CD4-positive, alpha-beta T cell treated with Interleukin-15 for 1 hour (primary cell): ENCODE data around the gene ATF6B.
"Not testable (repeated sequence)": the region's sequence is repeated elsewhere in the genome, so short reads cannot be mapped to it uniquely, and the experiment has no call there.

Source experiments
- DNase-seq: peaks from one replicate; pipeline ENCODE4 v3.0.0-alpha.2; 2020

The ATF6B gene

GRCh38 chr6:32102255-32102654, 25.8 kb downstream of the ATF6B start:
- DNase-seq = no peak

GRCh38 chr6:32100251-32100650, 27.8 kb downstream of the ATF6B start:
- DNase-seq = not testable (repeated sequence)

DNA sequence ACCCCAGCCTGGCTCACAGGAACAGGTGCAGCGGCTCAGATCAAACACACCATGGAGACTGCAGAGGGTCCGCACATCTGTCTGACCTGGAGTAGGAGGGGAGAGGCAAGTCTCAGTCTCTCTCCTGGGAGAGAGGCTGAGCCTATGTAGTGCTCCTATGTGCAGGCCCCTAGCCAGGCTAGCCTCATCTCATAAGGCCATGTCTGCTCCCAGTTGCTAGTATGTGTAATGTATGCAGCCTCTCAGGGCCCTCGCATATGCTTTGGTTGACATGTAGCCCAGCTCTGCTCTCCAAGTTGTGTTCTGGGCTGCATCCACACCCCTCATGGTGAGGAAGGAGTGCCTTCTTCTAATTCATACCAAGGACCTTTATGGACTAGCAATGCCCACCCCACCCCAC, 30.7 kb downstream of the ATF6B start:
- DNase-seq = no peak

DNA sequence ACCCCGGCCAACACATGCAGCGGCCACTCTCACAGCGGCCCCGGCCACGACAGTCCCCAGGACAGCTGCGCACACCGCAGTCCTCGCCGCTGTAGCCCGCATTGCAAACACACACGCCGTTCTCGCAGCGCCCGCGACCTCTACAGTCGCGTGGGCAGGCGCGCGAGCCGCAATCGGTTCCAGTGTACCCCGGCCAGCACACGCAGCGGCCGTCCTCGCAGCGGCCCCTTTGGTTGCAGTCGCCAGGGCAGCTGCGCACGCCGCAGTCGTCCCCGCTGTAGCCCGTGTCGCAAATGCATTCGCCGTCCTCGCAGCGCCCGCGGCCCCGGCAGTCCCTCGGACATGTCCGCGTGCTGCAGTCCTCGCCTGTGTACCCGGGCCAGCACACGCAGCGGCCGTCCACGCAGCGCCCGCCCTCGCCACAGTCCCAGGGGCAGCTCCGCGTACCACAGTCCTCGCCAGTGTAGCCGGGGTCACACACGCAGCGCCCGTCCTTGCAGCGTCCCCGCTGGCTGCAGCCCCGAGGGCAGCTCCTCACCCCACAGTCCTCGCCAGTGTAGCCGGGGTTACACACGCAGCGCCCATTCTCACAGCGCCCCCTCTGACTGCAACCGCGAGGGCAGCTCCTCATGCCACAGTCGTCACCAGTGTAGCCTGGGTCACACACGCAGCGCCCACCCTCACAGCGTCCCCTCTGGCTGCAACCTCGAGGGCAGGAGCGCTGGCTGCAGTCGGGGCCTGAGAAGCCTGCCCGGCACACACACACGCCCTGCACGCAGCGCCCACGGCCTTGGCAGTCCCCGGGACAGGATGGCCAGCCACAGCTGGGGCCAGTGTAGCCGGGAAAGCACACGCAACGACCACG, 31.4 kb downstream of the ATF6B start:
- DNase-seq = no peak

GRCh38 chr6:32096087-32096393, 32.0 kb downstream of the ATF6B start:
- DNase-seq = no peak

DNA sequence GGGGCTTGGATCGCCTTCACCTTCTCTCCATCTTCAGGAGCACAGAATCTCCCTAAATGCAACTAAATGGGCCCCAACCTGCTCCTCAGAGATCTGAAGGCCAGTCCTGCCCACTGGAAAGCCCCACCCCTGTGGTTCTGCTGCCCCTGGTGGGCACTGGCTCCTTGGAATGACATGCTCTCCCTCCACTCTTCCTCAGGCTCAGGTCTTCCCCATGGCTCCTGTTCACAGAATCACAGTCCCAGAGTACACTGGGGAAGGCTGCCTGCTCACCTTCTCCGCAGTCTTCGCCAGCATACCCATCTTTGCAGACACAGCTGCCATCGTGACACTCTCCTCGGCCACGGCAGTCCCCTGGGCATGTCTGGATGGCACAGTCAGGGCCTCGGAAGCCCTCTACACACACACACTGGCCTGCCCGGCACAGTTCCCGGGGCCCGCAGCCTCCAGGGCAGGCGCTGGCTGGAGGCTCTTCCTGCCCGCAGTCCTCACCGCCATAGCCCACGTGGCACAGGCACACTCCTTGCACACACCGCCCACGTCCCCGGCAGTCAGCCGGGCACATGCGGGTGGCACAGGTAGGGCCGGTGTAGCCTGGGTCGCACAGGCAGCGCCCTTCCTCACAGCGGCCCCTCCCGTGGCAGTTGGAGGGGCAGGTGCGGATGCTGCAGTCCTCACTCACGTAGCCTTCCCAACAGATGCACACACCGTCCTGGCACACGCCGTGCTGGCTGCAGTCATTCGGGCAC, 32.5 kb downstream of the ATF6B start:
- DNase-seq = no peak

GRCh38 chr6:32092760-32093497, 35.1 kb downstream of the ATF6B start:
- no peak for DNase-seq

DNA sequence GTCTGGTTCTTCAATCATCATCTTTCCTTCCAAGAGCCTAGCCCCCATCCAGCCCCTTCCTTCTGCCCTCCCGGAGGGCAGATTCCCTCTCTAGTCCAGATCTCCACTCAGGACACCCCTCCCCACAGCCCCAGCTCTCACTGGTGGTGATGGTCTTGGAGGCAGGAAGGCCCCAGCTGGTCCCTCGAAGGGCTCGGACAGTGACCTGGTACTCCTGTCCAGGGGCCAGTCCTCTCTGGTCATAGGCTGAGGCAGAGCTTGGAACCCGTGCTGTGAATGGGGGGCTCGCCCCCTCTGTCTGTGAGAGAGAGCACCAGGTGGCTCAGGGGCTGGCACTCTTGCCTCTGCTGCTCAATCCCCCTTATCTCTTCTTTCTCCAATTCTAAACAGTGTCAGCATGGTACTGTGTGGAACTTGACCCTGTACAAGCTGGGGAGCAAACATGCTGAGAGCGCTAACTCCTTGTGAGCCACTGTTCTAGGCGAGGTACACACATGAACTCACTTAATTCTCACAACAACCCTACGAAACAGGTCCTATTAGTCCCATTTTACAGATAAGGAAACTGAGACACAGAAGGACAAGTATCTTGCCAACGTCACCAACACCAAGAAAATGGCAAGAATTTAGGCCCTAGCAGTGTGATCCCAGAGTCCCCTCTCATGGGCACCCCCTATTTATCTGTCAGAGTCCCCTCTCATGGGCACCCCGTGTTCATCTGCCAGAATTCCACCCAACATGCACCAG, 38.8 kb downstream of the ATF6B start:
- no peak for DNase-seq

- DNase-seq = no peak
These were observed 39.5 kb downstream of the ATF6B start for GRCh38 chr6:32088487-32089049.

DNA sequence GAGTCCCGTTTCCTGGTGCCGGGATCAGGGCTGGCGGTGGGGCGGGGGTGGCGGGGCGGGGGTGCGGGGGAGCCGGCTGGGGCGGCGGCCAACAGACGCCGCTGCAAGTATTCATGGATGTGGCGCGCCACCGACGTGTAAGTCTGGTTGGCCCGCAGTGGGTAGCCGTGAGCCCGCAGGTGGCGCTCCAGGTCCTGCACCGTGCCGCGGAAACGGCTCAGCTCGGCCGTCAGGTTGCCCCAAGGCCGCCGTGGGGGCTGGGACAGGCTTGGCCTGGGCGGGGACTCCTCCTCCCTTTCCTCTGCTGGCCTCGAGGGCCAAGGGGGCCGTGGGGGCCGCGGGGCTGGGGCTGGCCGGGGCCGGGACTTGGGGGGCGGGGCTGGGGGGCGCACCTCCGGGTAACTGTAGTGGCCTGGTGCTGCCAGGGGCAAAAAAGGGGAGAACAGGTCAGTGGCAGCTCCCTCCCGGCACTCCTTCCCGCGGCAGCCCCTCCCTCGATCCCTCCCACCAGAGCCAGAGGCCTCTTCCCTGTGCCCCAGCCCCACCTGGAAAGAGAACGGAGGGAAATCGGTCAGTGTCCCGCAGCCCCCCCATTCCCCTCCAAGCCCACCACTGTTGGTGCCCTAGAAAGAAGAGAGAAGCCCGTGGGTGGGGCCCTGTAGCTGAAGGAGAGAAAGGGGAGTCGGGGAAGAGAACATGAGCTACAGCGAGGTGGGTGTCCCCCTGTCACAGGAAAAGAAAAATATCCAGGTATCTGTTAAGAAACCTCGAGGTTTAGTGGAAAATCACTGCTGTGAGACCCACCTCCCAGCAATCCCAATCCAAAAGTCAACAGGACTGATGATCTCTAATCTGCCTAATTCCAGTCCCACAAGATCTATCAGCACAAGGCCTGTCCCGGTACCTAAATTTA, 40.2 kb downstream of the ATF6B start:
- DNase-seq = peak; percentile 72

DNA sequence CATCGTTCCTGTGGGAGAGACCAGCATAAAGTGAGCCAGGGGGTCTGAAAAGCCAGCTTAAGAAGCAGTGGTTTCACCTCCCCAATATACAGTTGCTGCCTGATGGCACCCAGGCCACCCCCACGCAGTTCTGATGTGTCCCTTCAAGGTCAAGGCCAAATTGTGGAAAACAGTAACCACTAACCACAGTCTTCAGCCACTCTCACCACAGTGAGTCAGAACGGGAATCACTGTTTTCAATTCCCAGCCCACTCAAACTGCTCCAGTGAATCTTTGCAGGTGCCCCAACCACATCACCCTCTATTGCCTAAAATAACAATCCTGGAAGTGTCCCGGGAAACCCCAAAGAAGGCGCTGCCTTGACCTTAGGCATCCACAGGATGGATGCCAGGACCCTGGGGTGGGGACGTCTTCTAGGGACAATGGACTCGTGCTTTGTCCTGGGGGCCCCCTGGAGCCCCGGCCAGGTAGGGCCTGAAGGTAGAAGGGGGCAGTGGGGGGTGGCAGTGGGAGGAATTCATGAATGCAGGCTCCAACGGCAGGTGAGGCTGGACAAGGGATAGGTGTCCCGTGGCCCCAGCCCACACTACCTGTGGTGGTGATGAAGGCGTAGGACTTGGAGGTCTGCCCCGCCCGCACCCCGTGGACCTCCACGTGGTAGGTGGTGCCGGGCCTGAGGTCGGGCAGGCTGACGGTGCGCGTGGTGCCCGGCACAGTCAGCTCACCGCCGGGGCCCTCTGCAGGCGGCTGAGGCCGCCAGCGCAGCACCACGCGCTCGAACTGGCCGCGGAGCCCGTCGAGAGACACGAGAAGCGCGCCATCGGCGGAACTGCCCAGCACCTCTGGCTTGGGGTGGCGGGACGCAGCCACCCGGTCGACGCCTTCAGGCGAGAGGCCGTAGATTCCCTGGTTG, 41.1 kb downstream of the ATF6B start:
- no peak for DNase-seq

- no peak for DNase-seq
These were observed 42.1 kb downstream of the ATF6B start for GRCh38 chr6:32085759-32086459.

DNA sequence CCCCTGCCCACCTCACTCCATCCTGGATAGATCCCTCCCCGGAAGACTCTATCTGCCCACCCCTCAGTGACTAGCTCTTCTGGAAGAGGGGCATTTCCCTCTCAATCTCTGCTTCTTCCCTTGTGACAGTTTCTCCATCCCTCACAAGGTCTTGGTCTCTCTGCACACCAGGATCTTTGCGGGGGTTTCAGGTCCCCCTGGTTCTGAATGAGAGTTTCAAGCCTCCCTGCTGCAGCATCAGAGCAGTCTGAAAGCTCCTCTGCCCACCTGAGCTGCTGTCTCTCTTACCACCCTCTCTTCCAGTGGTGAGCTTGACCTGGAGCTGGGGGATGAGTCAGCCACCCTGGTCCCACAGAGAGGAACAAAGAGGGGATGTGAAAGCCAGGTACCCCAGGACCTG, 43.3 kb downstream of the ATF6B start:
- DNase-seq = no peak

DNA sequence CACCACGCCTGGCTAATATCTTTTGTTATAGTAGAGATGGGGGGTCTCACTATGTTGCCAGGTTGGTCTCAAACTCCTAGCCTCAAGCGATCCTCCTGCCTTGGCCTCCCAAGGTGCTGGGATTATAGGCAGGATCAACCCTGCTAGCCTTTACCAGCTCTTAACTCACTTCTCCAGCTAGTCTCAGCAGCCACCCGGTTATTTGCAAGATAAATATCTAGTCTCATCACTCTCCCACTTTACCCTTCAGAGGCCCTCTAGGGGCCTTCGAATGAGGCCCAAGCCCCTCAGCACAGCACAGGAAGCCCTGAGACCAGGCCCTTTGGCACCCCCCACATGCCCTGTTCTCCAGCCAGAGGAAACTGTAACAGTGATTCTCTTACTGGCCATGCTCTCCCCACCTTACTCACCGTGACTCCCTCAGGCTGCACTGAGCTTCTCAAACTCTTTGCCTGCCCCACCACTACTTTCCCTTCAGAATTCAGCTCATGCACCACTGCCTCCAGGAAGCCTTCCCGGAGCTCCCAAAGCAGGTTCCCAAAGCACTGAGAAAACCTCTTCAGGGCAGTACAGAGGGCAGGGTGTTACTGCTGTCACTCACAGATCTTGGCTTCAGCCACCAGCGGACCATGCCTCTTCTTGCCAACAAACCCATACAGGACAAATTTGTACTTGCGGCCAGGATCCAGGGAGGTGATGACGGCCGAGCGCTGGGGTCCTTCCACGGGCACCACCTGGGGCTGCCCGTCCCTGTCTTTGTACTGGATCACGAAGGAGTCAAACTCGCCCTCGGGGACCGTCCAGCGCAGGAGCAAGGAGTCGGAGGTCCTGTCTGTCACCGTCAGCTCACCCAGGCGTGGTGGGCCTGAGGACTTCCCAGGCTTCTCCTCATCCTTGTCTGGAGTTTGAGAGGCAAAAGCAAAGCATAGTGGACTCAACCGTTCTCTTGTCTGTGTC, 44.0 kb downstream of the ATF6B start:
- DNase-seq = no peak

DNA sequence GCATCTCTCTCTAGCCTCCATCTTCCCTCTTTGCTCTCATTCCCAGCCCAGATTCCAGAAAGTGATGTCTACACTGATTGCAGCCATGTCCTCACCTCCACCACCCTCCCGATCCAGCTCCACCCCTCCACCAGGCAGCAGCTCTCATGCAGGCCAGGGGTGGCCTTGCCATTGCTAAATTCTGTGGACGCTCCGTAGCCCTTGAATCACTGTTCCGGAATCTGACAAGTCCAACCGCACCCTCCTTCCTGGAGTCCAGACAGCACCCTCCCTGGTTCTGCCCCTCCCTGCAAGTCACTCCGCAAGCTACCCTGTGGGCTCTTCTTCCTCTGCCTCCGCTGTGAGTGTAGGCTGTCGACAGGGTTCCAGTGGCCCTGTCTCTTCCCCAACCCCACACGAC, 45.1 kb downstream of the ATF6B start:
- DNase-seq = no peak

- no peak for DNase-seq
These were observed 45.6 kb downstream of the ATF6B start for GRCh38 chr6:32082478-32082877.

DNA sequence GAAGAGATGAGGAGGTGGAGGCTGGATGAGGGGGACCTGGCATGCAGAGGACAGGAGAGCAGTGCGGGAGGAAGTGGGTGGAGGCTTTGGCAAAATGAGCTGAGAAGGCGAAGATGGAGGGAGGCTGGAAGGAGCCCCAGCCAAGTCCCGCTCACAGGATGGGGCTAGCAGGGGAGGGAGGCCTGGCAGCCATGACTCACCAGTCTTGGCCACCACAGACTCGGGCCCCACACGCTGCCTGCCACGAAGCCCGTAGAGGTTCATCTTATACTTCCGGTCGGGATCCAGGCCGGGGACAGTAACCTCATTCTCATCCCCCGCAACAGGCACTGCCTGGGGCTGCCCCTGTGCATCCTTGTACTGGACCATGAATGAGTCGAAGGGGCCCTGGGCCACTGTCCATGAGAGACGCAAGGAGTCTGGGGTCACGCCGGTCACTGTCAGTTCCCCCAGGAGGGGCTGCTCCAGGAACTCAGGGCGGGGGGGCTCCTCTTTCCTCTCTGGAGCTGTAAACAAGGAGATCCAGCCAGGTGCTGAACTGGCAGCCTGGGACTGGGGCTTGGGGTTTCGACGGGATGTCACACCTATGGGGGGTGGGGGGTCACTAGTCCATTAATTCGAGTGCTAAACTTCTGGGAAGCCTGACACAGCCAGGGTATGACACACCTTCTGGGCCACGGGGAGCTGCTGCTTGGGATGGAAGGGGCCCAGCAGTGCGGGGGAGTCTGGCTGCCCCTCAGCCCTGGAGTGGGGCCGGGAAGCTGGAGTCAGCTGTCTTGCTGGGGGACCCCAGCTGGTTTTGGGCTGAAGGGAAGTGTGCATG, 46.7 kb downstream of the ATF6B start:
- no peak for DNase-seq
